SK-N-MC (cell line): ENCODE data around the gene CCDC60.

Experiments used
- EZH2 ChIP-seq: fragments of 200-600 bp; sonication (generic); IDR thresholded peaks from one replicate; pipeline ENCODE4 v1.6.1; 2017; ENCODE audit warnings: antibody characterized with exemption
- POLR2AphosphoS5 ChIP-seq: IDR thresholded peaks from 2 replicates; pipeline ENCODE4 v1.6.1; 2012; ENCODE audit warnings: mild to moderate bottlenecking, low read depth, low read length, borderline replicate concordance

DNA sequence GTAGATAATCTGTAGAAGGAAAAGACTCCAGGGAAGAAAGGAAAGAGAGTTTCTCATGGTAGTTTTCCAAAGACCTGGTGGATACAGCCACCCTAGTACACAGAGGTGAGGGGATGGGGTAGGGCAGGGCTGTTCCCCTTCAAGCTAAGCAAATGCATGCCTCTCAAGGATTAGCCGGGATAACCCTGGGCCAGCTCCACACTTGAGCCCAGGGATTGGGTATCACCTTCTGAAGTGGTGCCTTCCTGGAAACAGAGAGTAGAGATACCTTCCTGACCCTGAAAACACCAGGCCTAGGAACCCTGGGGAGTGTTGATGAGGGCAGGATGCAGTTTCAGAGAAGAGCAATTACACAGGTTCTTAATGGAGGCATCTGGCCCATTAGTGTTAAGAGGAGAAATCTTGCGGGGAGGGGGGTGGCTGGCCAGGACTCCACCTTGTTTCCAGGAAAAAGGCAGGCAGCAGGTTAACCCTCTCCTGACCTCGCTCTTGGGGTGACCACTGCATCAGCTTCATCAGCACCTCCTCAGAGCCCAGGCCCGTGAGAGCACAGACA lies 152.1 kb downstream of the CCDC60 start:
- TF ChIP-seq EZH2 (no peak), POLR2AphosphoS5 (no peak)
